Measurements from ENCODE around the gene ELFN2.

Gene ELFN2

DNA sequence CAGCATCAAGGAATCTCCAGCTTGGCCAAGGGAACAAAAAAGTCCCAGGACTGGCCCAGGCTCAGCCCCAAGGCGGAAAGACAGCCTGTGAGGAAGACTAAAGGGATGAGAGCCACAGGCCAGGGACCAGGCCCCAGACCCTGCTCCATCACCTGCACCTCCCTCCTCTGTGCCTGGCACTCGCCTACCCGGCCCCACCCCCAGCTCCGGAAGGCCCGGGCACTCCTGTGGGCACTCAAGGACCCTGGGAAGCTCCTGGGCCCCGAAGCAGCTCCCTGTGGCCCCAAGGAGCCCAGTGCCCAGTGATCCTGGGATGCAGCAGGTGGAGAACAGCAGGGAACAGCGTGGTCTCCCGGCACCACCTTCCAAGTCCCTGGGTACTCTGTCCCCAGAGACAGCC is 18.2 kb downstream of the ELFN2 start:
- Histone ChIP-seq H3K27ac (no peak overlapping the region), H3K36me3 (replicated peaks) (no peaks in the 10 kb centered on the region), H3K27me3 (replicated peaks) (no peaks in the 10 kb centered on the region), H3K4me3 (ENCODE audit: low read depth, low read length) (no peak overlapping the region)
- in situ Hi-C loops (cut with HindIII; ENCODE audit: low pct_ligation_motif_present, low sequenced_read_pairs) = no loop called here
- TF ChIP-seq, protein P1, sequence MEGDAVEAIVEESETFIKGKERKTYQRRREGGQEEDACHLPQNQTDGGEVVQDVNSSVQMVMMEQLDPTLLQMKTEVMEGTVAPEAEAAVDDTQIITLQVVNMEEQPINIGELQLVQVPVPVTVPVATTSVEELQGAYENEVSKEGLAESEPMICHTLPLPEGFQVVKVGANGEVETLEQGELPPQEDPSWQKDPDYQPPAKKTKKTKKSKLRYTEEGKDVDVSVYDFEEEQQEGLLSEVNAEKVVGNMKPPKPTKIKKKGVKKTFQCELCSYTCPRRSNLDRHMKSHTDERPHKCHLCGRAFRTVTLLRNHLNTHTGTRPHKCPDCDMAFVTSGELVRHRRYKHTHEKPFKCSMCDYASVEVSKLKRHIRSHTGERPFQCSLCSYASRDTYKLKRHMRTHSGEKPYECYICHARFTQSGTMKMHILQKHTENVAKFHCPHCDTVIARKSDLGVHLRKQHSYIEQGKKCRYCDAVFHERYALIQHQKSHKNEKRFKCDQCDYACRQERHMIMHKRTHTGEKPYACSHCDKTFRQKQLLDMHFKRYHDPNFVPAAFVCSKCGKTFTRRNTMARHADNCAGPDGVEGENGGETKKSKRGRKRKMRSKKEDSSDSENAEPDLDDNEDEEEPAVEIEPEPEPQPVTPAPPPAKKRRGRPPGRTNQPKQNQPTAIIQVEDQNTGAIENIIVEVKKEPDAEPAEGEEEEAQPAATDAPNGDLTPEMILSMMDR (IDR thresholded peaks at IDR 0.05; ENCODE audit: low read depth, low read length, missing control alignments) = no peak
- DNase-seq = no peak

DNA sequence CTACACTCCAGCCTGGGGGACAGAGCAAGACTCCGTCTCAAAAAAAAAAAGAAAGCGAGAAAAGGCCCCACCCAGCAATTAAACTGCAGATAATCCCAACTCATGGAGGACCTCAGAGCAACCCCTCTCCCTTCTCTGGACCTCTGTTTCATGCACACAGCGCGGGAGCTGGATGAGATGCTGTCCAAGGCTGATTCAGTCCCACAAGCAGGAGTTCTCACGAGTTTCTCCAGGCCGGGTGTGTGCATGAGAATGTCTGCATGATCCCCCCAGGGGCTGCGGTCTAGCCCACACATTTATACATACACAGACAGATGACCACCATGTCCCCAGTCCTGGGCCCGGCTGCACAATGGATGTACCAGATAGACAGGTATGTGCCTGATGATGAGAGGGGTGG is 19.4 kb downstream of the ELFN2 start:
- Histone ChIP-seq H3K4me3 (ENCODE audit: low read depth, low read length) (no peak overlapping the region), H3K27me3 (replicated peaks) (no peaks in the 10 kb centered on the region), H3K36me3 (replicated peaks) (no peaks in the 10 kb centered on the region), H3K27ac (no peak overlapping the region)
- DNase-seq = no peak
- in situ Hi-C loops (cut with HindIII; ENCODE audit: low pct_ligation_motif_present, low sequenced_read_pairs) = no loop called here
- TF ChIP-seq, protein P1 (IDR thresholded peaks at IDR 0.05; ENCODE audit: low read depth, low read length, missing control alignments) = no peak

DNA sequence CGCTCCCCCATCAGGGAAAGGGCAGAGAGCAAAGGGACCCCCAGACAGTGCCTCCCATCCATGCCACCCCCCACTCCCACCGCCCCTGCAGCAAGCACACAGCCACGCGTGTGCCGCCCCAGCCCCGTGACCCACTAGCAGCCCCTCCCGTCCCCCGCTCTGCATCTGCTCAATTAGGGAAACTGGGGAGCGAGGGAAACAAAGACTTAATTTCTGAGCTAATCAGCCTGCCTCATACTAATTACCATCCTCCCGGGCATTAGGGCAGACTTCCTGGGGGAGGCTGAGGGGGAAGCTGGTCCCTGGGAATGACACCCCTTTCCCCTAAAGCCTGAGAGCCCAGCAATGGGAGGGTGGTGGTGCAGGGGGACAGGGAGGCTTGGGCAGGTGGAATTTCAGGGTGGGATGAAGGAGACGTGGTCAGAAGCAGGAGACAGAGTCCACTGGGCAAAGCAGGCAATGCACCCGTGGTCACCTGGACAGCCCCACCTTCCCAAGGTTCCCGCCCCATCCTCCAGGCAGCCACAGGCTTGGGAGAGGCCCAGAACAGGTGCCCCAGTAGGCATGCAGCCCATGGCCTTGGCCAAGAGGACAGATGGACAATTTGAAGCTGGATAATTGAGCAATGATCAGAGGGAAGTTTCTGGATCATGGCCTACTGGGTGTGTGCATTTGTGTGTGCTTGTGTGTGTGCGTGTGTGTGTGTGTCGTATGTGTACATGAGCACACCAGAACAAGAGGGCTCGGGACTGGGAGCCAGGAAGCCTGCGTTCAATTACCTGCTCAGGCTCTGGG is 20.6 kb downstream of the ELFN2 start:
- Histone ChIP-seq H3K27me3 (replicated peaks) (no peaks in the 10 kb centered on the region), H3K27ac (no peak overlapping the region), H3K4me3 (ENCODE audit: low read depth, low read length) (no peak overlapping the region), H3K36me3 (replicated peaks) (no peaks in the 10 kb centered on the region)
- DNase-seq = no peak
- in situ Hi-C loops (cut with HindIII; ENCODE audit: low pct_ligation_motif_present, low sequenced_read_pairs) = no loop called here
- TF ChIP-seq, protein P1 (IDR thresholded peaks at IDR 0.05; ENCODE audit: low read depth, low read length, missing control alignments) = no peak

DNA sequence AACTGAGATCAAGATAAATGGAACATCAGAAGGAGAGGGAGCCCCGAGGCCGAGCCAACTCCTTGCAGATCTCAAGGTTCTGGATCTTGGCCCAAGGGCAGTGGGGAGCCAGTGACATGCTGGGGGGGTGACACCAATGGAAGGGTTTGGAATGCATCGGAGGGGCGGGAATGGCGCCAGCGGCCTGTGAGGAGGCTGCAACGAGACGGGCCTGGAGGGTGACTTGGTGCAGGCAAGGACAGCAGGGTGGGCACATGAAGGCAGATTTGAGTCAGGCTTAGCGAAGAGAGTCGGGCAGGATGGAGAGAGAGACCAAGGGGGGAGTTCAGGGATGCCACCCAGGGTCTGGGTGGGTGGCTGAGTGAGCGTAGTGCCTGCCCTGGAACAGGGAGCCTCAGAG is 23.2 kb downstream of the ELFN2 start:
- Histone ChIP-seq H3K4me3 (ENCODE audit: low read depth, low read length) (no peak overlapping the region), H3K27me3 (replicated peaks) (no peaks in the 10 kb centered on the region), H3K27ac (no peak overlapping the region), H3K36me3 (replicated peaks) (no peaks in the 10 kb centered on the region)
- no peak for DNase-seq
- TF ChIP-seq, protein P1 (IDR thresholded peaks at IDR 0.05; ENCODE audit: low read depth, low read length, missing control alignments) = no peak
- in situ Hi-C loops (cut with HindIII; ENCODE audit: low pct_ligation_motif_present, low sequenced_read_pairs) = no loop called here

DNA sequence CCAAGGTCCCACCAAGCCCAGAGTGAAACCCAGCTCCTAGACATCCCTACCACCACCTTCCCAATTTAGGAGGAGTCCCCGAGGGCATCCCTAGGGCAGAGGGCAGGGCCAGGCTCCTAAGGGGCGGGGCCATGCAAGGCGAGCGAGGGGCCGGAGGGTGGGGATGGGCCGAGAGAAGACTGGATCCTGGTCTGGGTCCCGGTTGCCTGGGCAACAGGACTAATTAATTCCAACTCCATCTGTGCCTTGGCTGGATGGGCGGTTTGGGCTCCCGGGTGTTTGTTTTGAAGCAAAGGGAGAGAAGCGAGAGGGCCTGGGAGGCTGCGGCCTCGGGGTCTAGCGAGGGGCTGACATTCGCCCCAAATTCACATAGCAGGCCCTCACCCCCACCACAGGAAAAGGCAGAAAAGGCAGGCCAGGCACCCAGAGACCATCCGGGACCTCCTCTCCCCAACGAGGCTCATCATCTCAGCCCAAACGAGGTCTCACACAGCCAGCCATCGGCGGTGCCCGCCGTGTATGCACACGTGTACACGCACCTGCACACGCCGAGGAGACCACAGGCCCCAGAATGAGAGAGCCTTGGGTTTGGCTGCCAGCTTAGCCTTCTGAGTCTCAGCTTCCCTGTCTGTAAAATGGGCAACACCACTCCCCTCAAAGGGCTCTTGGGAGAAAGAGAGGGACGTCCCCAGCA is 23.9 kb downstream of the ELFN2 start:
- DNase-seq = no peak
- TF ChIP-seq, protein P1 (IDR thresholded peaks at IDR 0.05; ENCODE audit: low read depth, low read length, missing control alignments) = no peak
- H3K27me3 ChIP-seq (replicated peaks) = no peaks in the 10 kb centered on the region
- H3K4me3 ChIP-seq (ENCODE audit: low read depth, low read length) = no peak overlapping the region
- H3K36me3 ChIP-seq (replicated peaks) = no peaks in the 10 kb centered on the region
- in situ Hi-C loops (cut with HindIII; ENCODE audit: low pct_ligation_motif_present, low sequenced_read_pairs) = no loop called here
- no peak overlapping the region for H3K27ac ChIP-seq

Data from brain microvascular endothelial cell (primary cell).